GM12892 (cell line): ENCODE measurements around the gene TAPBPL. TPM values are rescaled to one million over a fixed set of nuclear protein-coding genes. Genes with fewer than 3 reads are reported as not detected.

Source experiments
- DNase-seq: peaks from one replicate; pipeline ENCODE4 v3.0.0; 2011; ENCODE audit not compliant: insufficient read length
- FAIRE-seq: peaks from 2 replicates; lab custom pipeline; 2011; peaks lifted over from hg19 to GRCh38; lab: Jason Lieb, UNC
- POLR2A ChIP-seq: IDR thresholded peaks from 2 replicates; pipeline ENCODE4 v1.6.1; 2011; ENCODE audit warnings: low read depth, low read length, control low read depth
- POLR2AphosphoS5 ChIP-seq: IDR thresholded peaks from 2 replicates; pipeline ENCODE4 v1.6.1; 2011; ENCODE audit warnings: low read depth, low read length, control low read depth
- TAF1 ChIP-seq: IDR thresholded peaks from 2 replicates; pipeline ENCODE4 v1.6.1; 2011; ENCODE audit warnings: low read depth, mild to moderate bottlenecking, control low read depth, low read length, borderline replicate concordance
- polyA plus RNA-seq: library from polyadenylated mRNA; unstranded; fragments of >200 nt; gene quantifications from one replicate; pipeline ENCODE4 v1.2.1, GENCODE V29; 2012; ENCODE audit warnings: missing spikeins, inconsistent platforms; ENCODE audit not compliant: missing spikeins

TAPBPL gene, protein sequence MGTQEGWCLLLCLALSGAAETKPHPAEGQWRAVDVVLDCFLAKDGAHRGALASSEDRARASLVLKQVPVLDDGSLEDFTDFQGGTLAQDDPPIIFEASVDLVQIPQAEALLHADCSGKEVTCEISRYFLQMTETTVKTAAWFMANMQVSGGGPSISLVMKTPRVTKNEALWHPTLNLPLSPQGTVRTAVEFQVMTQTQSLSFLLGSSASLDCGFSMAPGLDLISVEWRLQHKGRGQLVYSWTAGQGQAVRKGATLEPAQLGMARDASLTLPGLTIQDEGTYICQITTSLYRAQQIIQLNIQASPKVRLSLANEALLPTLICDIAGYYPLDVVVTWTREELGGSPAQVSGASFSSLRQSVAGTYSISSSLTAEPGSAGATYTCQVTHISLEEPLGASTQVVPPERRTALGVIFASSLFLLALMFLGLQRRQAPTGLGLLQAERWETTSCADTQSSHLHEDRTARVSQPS
- 32.1 TPM for polyA plus RNA-seq

DNA sequence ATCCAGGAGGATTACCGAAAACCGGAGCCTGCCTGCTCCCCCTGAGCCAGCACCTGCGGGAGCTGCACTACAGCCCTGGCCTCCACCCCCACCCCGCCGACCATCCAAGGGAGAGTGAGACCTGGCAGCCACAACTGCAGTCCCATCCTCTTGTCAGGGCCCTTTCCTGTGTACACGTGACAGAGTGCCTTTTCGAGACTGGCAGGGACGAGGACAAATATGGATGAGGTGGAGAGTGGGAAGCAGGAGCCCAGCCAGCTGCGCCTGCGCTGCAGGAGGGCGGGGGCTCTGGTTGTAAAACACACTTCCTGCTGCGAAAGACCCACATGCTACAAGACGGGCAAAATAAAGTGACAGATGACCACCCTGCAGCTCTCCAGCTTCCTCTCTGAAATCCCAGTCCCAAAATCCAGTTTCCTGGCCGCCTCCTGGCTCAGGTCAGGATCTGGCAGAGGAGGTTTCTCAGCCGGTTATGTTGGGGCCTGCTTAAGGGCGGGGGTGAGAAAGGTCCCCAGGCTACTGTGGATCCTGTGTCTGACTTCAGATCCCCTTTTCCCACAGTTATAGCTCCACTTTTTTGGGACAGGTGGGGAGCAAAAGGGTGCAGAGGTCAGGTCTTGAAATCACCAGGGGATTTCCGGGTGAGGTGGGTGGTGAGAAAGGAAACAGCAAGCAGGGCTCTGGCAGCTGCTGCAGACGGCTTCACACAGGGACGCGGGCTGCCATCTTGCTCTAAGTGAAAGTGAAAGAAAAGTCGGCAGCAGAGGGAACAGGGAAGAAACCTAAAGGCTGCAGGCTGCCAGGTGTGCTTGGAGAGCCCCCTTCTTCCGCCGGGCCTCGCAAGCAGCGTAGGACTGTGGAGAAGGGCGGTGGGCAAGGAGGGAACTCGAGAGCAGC lies at the start of gene TAPBPL:
TAPBPL (plus strand) TSS at position 695 of the 897 bp plus-strand sequence. CDS start 207 bp downstream, outside the sequence.
- FAIRE-seq, result peak; percentile 98
- peak; percentile 81 for DNase-seq
- TF ChIP-seq TAF1 (peak; percentile 78; the same call in 1 of the 2 replicates), POLR2AphosphoS5 (peak; percentile 72), POLR2A (peak; percentile 54; the same call in 1 of the 2 replicates)

DNA sequence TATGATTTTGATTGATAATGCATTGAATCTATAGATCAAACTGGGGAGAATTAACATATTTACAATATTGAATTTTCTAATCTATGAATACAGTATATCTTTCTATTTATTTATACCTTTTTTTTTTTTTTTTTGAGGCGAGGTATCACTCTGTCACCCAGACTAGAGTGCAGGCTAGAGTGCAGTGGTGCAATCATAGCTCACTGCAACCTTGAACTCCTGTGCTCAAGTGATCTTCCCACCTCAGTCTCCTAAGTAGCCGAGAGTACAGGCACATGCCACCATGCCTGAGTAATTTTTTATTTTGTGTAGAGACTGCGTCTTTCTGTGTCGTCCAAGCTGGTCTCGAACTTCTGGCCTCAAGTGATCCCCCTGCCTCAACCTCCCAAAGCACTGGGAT lies 47.5 kb upstream of the TAPBPL start:
- TF ChIP-seq TAF1, result no peak
- no peak for TF ChIP-seq POLR2AphosphoS5
- DNase-seq (no peak), FAIRE-seq (no peak)

DNA sequence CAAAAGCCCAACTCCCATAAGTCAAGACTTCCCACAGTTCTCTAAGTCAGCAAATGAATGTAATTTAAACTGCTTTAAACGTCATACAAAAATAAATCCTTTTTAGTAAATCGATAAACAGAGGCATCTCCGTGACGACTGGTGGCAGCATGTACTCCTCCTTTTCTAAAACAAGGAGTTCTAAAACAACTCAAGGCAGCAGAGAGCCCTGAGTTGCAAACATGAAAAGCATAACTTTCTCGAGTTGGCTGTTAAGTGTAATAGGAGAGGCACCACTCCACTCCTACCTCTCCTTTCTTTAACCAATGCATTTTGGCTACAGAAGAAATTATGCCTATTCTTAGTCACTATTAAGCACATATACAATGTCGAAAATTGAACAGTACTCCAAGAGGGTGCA lies 45.9 kb upstream of the TAPBPL start:
- no peak for DNase-seq
- FAIRE-seq, result no peak
- TF ChIP-seq POLR2A (no peak), POLR2AphosphoS5 (no peak), TAF1 (no peak)

DNA sequence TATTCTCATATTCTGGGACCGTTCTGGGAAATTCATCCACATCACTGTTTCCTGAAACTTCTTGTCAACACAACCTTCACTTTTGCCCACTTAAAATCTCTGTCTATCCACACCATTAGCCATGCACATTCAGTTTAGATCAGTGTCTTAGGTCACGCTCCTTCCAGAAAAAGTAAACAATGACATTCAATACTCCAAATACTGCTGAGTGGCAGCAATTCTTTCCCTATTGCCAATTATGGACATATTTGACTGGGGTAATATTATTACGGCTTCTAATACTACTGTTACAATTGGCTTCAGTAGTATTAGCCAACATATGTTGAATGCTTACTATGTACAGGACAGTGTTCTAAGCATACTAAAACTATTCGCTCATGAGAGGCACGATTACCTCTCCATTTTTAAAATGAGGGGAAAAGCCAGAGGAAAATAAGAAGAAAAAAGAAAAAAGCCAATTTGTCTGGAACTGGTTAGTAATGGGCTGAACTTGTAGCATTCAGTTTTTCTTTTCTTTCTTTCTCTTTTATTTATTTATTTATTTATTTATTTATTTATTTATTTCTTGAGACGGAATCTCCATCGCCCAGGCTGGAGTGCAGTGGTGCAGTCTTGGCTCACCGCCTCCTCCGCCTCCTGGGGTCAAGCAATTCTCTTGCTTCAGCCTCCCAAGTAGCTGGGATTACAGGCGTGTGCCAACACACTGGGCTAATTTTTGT lies 44.4 kb upstream of the TAPBPL start:
- DNase-seq, result no peak
- FAIRE-seq, result no peak

DNA sequence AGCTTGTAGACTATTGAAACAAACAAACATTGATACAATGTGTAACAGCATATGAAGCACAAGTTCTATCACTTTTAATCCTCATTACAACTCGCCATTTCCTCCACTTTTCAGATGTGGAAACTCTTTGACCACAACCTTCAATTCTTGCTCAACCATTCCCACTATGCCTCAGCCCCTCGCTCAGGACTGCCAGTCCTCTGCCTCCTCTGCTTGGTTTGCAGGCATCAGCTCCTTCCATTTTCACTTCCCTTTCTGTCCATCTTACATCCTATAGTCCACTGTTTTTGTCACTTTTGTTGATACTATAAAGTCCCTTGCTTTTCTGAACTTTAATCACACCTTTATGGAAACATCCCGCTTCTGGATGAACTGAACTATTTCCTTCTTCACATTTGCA lies 35.2 kb upstream of the TAPBPL start:
- FAIRE-seq, result no peak
- DNase-seq, result no peak
- TF ChIP-seq TAF1 (no peak), POLR2AphosphoS5 (no peak), POLR2A (no peak)

More for the DNA sequence above, 44.4 kb upstream of the TAPBPL start:
- TF ChIP-seq TAF1, result no peak
- TF ChIP-seq POLR2AphosphoS5, result no peak
- TF ChIP-seq POLR2A, result no peak

DNA sequence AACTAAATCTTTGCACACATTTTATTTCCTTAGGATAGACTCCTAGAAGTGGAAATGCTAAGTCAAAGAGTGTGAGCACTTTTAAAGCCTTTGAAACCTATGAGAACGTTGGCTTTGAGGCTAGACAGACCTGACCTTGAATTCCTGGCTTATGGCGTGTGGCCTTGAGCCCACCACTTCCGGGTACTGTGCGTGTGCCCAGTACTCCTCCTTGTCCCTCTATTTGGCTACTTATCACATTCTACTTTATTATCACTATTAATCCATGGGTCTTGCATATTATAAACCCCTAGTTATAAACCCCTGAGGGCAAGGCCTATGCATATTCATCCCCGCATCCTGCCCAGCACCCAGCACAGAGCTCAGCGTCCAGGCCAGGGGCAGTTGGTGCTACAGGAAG lies 33.0 kb upstream of the TAPBPL start:
- no peak for TF ChIP-seq TAF1
- no peak for TF ChIP-seq POLR2AphosphoS5
- TF ChIP-seq POLR2A, result no peak
- FAIRE-seq (no peak), DNase-seq (no peak)

DNA sequence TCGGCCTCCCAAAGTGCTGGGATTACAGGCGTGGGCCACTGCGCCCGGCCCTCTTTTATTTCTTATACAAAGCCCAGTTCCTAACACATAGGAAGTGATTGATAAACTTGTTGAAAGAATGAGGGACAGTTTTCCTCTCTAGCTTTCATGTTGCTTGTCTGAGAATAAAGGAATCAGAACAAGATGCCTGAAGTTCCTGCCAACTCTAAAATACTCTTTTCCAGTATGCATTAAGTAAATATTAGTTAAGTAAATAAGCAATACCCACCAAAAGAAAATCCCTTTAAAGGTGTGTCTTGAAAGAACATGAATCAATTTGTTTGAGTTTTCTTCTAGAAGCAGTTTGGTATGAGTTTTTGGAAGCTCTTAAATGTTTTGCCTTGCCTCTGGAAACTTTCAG lies 31.5 kb upstream of the TAPBPL start:
- FAIRE-seq (no peak), DNase-seq (no peak)
- no peak for TF ChIP-seq POLR2AphosphoS5
- TF ChIP-seq POLR2A, result no peak
- no peak for TF ChIP-seq TAF1

DNA sequence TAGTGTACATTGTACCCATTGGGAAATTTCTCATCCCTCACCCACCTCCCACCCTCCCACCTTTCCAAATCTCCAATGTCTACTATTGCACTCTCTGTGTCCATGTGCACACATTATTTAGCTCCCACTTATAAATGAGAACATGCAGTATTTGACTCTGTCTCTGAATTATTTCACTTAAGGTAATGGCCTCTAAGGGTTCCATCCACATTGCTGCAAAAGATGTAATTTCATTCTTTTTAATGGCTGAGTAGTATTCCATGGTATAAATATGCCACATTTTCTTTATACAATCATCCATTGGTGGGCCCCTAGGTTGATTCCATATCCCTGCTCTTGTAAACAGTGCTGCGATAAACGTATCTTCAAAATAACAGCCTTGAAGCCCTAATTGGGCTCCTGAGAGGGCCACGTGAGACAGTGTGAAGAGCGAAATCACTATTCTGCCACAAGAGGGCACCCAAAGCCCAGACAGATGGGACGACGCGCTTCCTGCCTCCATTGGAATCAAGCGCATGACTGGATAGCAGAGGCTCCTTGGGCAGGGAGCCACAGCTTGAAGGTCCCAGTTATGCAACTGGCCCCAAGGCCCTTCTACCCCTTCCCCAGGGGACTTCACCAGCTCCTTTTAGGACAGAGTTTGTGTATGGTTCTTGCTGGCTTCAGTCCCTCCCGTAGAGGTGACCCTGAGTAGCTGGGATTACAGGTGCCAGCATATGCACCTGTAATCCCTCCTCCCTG lies 28.4 kb upstream of the TAPBPL start:
- peak; percentile 57 for DNase-seq
- no peak for TF ChIP-seq TAF1
- peak; percentile 95 for FAIRE-seq

DNA sequence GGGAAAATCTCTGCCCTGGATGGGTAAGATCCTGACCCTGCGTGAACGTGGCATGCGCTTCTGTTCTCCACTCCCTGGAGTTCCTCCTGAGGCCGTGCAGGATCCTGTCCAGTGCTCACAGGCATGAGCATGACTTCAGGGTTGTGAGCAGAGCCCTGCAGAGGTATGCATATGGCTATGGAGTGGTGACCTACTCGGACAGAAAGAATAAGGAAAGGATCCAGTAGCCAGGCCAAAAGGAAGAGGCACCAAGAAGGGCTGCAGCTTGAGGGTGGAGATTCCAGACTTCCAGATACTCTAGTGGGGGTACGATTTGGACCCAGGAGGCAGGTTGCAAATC lies 27.9 kb upstream of the TAPBPL start:
- FAIRE-seq (no peak), DNase-seq (no peak)
- TF ChIP-seq POLR2A (no peak), POLR2AphosphoS5 (no peak), TAF1 (no peak)

DNA sequence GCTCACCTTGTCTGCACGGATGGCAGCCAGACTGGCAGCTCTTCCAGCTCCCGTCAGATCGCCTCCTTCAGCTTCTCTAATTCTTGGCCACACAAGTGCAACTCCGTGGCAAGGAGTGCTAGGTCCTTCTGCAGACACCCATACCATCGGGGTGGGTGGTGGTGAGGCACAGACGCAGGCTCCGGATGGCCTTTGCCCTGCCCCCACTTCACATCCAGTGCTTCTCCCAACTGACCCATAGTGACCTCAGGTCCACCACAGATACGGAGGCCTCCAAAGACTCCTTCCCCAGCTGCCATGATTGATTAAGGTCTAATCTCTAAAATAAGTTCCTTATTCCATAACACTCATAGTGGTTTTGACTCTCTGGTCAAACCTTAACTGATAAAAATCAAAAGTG lies 27.0 kb upstream of the TAPBPL start:
- FAIRE-seq, result no peak
- TF ChIP-seq POLR2AphosphoS5, result no peak
- TF ChIP-seq TAF1, result no peak
- no peak for DNase-seq
